ENCODE measurements around the gene SLC30A5.
"Not testable (repeated sequence)": the region's sequence is repeated elsewhere in the genome, so short reads cannot be mapped to it uniquely, and the experiment has no call there.

SLC30A5 gene

DNA sequence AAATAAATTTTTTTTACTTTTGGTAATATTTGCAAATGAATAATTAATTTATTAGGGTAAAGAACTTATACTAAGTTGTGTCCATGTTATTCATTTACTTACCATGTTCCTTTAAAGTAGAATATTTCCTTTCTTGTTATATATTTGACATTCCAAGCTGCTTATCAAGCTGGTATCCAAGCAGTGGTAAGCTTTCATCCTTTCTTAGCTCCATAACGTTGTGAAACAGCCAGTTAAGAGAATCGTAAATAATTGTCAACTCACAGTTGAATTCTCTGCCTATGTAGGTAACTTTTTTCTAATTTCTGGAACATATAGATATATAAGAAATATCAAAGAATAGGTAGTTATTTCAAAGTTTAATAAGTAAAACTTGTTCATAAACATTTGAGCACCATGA, 36.4 kb downstream of the SLC30A5 start:
- no peak for DNase-seq (ENCODE audit: low spot score)
- TF ChIP-seq CTCF (IDR thresholded peaks at IDR 0.05; ENCODE audit: borderline replicate concordance, control extremely low read depth, extremely low read depth, insufficient read depth, missing control alignments): no peak
- in situ Hi-C loops (cut with MboI; ENCODE audit: low sequenced_read_pairs, unreplicated experiment): no loop called here

- in situ Hi-C loops (cut with MboI; ENCODE audit: low sequenced_read_pairs, unreplicated experiment): no loop called here
- DNase-seq (ENCODE audit: low spot score): no peak
- no peak for TF ChIP-seq CTCF (IDR thresholded peaks at IDR 0.05; ENCODE audit: borderline replicate concordance, control extremely low read depth, extremely low read depth, insufficient read depth, missing control alignments)
Observed at GRCh38 chr5:69131304-69131703, 37.5 kb downstream of the SLC30A5 start.

GRCh38 chr5:69134126-69134525, 40.3 kb downstream of the SLC30A5 start:
- TF ChIP-seq CTCF (IDR thresholded peaks at IDR 0.05; ENCODE audit: borderline replicate concordance, control extremely low read depth, extremely low read depth, insufficient read depth, missing control alignments): no peak
- DNase-seq (ENCODE audit: low spot score): no peak
- in situ Hi-C loops (cut with MboI; ENCODE audit: low sequenced_read_pairs, unreplicated experiment): no loop called here

DNA sequence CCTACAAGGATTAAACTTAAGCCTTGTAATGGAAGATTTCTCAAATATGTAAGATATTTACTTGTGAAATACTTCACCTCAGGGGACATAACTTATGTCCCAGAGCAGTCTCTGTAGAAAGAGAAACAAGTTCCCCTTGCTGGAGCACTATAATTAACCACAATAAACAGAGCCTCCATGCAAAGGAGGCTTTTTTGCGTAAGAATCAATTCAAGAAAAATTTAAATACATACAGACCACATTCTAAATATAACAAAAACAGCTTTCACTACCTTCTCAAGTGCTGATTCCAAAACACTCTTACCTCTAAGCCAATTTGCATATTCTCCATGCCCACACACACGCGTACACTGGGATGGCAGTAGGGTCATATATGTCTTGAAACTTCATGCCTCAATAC, 42.5 kb downstream of the SLC30A5 start:
- DNase-seq (ENCODE audit: low spot score): peak; percentile 74
- in situ Hi-C loops (cut with MboI; ENCODE audit: low sequenced_read_pairs, unreplicated experiment): no loop called here
- no peak for TF ChIP-seq CTCF (IDR thresholded peaks at IDR 0.05; ENCODE audit: borderline replicate concordance, control extremely low read depth, extremely low read depth, insufficient read depth, missing control alignments)

DNA sequence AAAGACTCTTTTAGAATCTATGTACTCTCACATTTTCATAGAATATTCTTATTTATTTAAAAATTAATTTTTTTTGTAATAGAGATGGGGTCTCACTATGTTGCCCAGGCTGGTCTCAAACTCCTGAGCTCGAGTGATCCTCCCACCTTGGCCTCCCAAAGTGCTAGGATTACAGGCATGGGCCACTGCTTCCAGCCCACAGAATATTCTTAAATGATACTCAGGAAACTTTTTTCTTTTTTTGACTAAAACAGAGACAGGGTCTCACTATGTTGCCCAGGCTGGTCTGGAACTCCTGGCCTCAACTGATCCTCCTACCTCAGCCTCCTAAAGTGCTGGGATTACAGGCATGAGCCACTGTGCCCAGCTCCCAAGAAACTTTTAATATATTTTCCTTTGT, 43.4 kb downstream of the SLC30A5 start:
- in situ Hi-C loops (cut with MboI; ENCODE audit: low sequenced_read_pairs, unreplicated experiment); DNase-seq (ENCODE audit: low spot score): not testable (repeated sequence)

GRCh38 chr5:69137807-69138206, 44.0 kb downstream of the SLC30A5 start:
- DNase-seq (ENCODE audit: low spot score): no peak
- TF ChIP-seq CTCF (IDR thresholded peaks at IDR 0.05; ENCODE audit: borderline replicate concordance, control extremely low read depth, extremely low read depth, insufficient read depth, missing control alignments): no peak
- in situ Hi-C loops (cut with MboI; ENCODE audit: low sequenced_read_pairs, unreplicated experiment): no loop called here

DNA sequence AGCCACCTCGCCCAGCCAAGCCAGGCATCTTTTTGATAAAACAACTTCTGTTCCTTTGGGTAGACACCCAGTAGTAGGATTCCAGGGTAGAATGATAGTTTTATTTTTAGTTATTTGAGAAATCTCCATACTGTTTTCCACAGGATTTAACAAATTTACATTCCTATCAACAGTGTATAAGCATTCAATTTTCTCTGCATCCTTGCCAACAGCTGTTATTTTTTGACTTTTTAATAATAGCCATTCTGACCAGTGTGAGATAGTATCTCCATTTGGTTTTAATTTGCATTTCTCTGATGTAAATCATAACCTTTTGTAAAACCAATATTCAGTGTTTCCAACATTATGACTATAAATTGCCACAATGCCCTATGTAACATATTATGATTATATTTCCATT, 45.0 kb downstream of the SLC30A5 start:
- TF ChIP-seq CTCF (IDR thresholded peaks at IDR 0.05; ENCODE audit: borderline replicate concordance, control extremely low read depth, extremely low read depth, insufficient read depth, missing control alignments): no peak
- no peak for DNase-seq (ENCODE audit: low spot score)
- in situ Hi-C loops (cut with MboI; ENCODE audit: low sequenced_read_pairs, unreplicated experiment): no loop called here

GRCh38 chr5:69140239-69140638, 46.4 kb downstream of the SLC30A5 start:
- in situ Hi-C loops (cut with MboI; ENCODE audit: low sequenced_read_pairs, unreplicated experiment); DNase-seq (ENCODE audit: low spot score): not testable (repeated sequence)
